Measurements from ENCODE around the gene TMEM132C. TPM values are rescaled to one million over a fixed set of nuclear protein-coding genes. Genes with fewer than 3 reads are reported as not detected.

Gene TMEM132C
- total and polyA plus RNA-seq, 2 donors (not counting 3 experiments of a cell fraction or from before 2014, with no cell fraction given): not detected

DNA sequence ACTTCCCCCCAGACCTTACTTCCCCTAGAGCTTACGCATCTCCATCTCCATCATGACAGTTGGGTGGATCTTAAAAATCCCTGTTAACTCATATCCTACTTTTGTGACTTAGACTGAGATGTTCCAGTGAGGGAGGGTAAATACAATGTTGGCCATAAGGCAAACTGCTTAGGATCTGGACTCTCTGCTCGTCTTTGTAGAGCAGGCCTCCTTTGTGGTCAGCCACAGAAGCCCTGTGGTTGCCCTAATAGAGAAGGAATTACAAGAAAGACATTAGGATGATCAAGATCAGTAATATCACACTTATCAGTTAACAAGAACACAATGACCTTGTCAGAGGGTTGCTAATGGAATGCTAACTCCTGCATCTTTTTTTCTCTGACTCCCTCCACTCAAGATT, 52.0 kb downstream of the TMEM132C start:
- no peak overlapping the region for H2AFZ ChIP-seq (ENCODE audit: low read depth, low read length)
- POLR2A ChIA-PET: no interaction called here
- no peaks in the 10 kb centered on the region for H3K9me1 ChIP-seq (replicated peaks; ENCODE audit: control insufficient read depth, extremely low read depth, insufficient read depth, low read length)
- no peak for DNase-seq (ENCODE audit: low read depth, low spot score)
- H3K79me2 ChIP-seq (ENCODE audit: control insufficient read depth, insufficient read depth, low read length): no peaks in the 10 kb centered on the region
- H3K4me3 ChIP-seq (replicated peaks in 1 of 3; ENCODE audit: insufficient read depth in 1 of 3, low read depth in 1 of 3, low read length in 3 of 3): no peak overlapping the region
- intact Hi-C loops (cut with micrococcal nuclease) (no loop called here), dilution Hi-C loops (cut with MboI; ENCODE audit: extremely low pct_ligation_motif_present, low sequenced_read_pairs) (no loop called here)
- no peak for FAIRE-seq
- no TSS peak for BruUV-seq (replicated peaks)
- CTCF ChIA-PET: no interaction called here
- TF ChIP-seq, protein P1, sequence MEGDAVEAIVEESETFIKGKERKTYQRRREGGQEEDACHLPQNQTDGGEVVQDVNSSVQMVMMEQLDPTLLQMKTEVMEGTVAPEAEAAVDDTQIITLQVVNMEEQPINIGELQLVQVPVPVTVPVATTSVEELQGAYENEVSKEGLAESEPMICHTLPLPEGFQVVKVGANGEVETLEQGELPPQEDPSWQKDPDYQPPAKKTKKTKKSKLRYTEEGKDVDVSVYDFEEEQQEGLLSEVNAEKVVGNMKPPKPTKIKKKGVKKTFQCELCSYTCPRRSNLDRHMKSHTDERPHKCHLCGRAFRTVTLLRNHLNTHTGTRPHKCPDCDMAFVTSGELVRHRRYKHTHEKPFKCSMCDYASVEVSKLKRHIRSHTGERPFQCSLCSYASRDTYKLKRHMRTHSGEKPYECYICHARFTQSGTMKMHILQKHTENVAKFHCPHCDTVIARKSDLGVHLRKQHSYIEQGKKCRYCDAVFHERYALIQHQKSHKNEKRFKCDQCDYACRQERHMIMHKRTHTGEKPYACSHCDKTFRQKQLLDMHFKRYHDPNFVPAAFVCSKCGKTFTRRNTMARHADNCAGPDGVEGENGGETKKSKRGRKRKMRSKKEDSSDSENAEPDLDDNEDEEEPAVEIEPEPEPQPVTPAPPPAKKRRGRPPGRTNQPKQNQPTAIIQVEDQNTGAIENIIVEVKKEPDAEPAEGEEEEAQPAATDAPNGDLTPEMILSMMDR (IDR thresholded peaks at IDR 0.05; ENCODE audit: extremely low read depth in 1 of 2, insufficient read depth in 1 of 2, low read depth in 1 of 2, low read length in 2 of 2): no peak
- no peak for TF ChIP-seq GATA2 (IDR thresholded peaks at IDR 0.05; ENCODE audit: insufficient read depth, insufficient read length, low read depth, low read length)
- TF ChIP-seq POLR2AphosphoS5 (IDR thresholded peaks at IDR 0.05; ENCODE audit: insufficient read depth, low read depth, low read length): no peak
- TF ChIP-seq JUN (IDR thresholded peaks at IDR 0.05; ENCODE audit: borderline replicate concordance, insufficient read depth, insufficient read length, low read depth): no peak
- TF ChIP-seq, protein P2, sequence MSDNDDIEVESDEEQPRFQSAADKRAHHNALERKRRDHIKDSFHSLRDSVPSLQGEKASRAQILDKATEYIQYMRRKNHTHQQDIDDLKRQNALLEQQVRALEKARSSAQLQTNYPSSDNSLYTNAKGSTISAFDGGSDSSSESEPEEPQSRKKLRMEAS (IDR thresholded peaks at IDR 0.05; ENCODE audit: insufficient read depth, insufficient read length): no peak
- no peak for TF ChIP-seq EZH2 (IDR thresholded peaks at IDR 0.05; ENCODE audit: borderline replicate concordance, low read depth, low read length, severe bottlenecking)
- TF ChIP-seq FOS (IDR thresholded peaks at IDR 0.05; ENCODE audit: borderline replicate concordance, insufficient read depth, low read length): no peak
- TF ChIP-seq MYC (IDR thresholded peaks at IDR 0.05; ENCODE audit: low read depth, low read length): no peak
- TF ChIP-seq POLR2A (IDR thresholded peaks at IDR 0.05; ENCODE audit: low read depth, low read length): no peak
- no peak overlapping the region for H3K27ac ChIP-seq (ENCODE audit: insufficient read depth, low read depth, low read length)
- H3K4me1 ChIP-seq (ENCODE audit: control insufficient read depth, extremely low read depth, insufficient read depth, low read length): no peaks in the 10 kb centered on the region
- H3K27me3 ChIP-seq (ENCODE audit: control insufficient read depth in 2 of 2, insufficient read depth in 2 of 2, low read length in 2 of 2): no peaks in the 10 kb centered on the region
- H3K9me3 ChIP-seq (replicated peaks; ENCODE audit: control insufficient read depth, insufficient read depth, low read length): peaks cover 10% of the 10 kb centered on the region
- H4K20me1 ChIP-seq (replicated peaks; ENCODE audit: control insufficient read depth, extremely low read depth, insufficient read depth, low read length): no peaks in the 10 kb centered on the region
- no peak overlapping the region for H3K9ac ChIP-seq (replicated peaks; ENCODE audit: extremely low read depth, insufficient read depth, low read length)
- H3K36me3 ChIP-seq (ENCODE audit: control insufficient read depth in 2 of 2, extremely low read depth in 1 of 2, insufficient read depth in 2 of 2, low read length in 2 of 2): no peaks in the 10 kb centered on the region
- no peak overlapping the region for H3K4me2 ChIP-seq (ENCODE audit: insufficient read depth, low read length)

All from endothelial cell of umbilical vein (primary cell).